CD14-positive monocyte (primary cell): Measurements from ENCODE around the gene SKIC3. TPM values are rescaled to one million over a fixed set of nuclear protein-coding genes. Genes with fewer than 3 reads are reported as not detected.

ENCODE experiments used
- DNase-seq, 3 donors: peaks; one replicate each; pipeline ENCODE4 v3.0.0-alpha.2; 2011 to 2022
- H2AFZ ChIP-seq: 2 replicates; pipeline ENCODE4 v1.6.0; 2012; ENCODE audit warnings: mild to moderate bottlenecking, low read depth, low read length, inconsistent platforms; ENCODE audit not compliant: insufficient read depth, poor library complexity, severe bottlenecking
- H3K27ac ChIP-seq, 2 donors: 1 replicate in 1 of 2; 2 replicates in 1 of 2; pipeline ENCODE4 v1.5.1; 2012 to 2013; ENCODE audit warnings: low read length in 2 of 2, control low read depth in 1 of 2, inconsistent platforms in 1 of 2, low read depth in 1 of 2, mild to moderate bottlenecking in 1 of 2
- H3K27me3 ChIP-seq, 2 donors: one replicate each; pipeline versions ENCODE4 v1.6.0 to v1.6.1; 2011 to 2013; ENCODE audit warnings: low read length in 2 of 2; ENCODE audit not compliant: control insufficient read depth in 2 of 2, insufficient read depth in 2 of 2
- H3K36me3 ChIP-seq, 2 donors: replicated peaks in 1 of 2; 1 replicate in 1 of 2; 2 replicates in 1 of 2; pipeline versions ENCODE4 v1.5.1 to v1.6.1; 2012 to 2013; ENCODE audit warnings: low read length in 2 of 2, control low read depth in 1 of 2, inconsistent platforms in 1 of 2, mild to moderate bottlenecking in 1 of 2; ENCODE audit not compliant: insufficient read depth in 2 of 2, control insufficient read depth in 1 of 2
- H3K4me1 ChIP-seq, 2 donors: 1 replicate in 1 of 2; 2 replicates in 1 of 2; pipeline versions ENCODE4 v1.5.1 to v1.6.1; 2012 to 2013; ENCODE audit warnings: low read length in 2 of 2, control low read depth in 1 of 2, inconsistent platforms in 1 of 2, mild to moderate bottlenecking in 1 of 2, moderate library complexity in 1 of 2; ENCODE audit not compliant: insufficient read depth in 2 of 2, control insufficient read depth in 1 of 2
- H3K4me2 ChIP-seq: replicated peaks from 2 replicates; pipeline ENCODE3; 2012; ENCODE audit warnings: low read length, moderate library complexity, mild to moderate bottlenecking; ENCODE audit not compliant: poor library complexity, severe bottlenecking; ENCODE audit errors: extremely low read depth
- H3K4me3 ChIP-seq, 3 experiments: fragments of 200-600 bp in 1 of 3; sonication (generic) in 1 of 3; replicated peaks in 1 of 3; 1 replicate in 2 of 3; 2 replicates in 1 of 3; pipeline ENCODE4 v1.5.1; 2011 to 2013; ENCODE audit warnings: low read length in 3 of 3, mild to moderate bottlenecking in 3 of 3, control low read depth in 2 of 3, low read depth in 2 of 3, inconsistent platforms in 1 of 3, moderate library complexity in 1 of 3
- H3K79me2 ChIP-seq: 2 replicates; pipeline ENCODE4 v1.6.0; 2012; ENCODE audit warnings: mild to moderate bottlenecking, control low read depth, inconsistent platforms, low read length, moderate library complexity; ENCODE audit not compliant: insufficient read depth
- H3K9ac ChIP-seq: 2 replicates; pipeline ENCODE4 v1.6.0; 2017; ENCODE audit warnings: low read length, mild to moderate bottlenecking; ENCODE audit not compliant: insufficient read depth, poor library complexity, severe bottlenecking
- H3K9me3 ChIP-seq, 2 donors: replicated peaks in 1 of 2; 1 replicate in 1 of 2; 2 replicates in 1 of 2; pipeline versions ENCODE4 v1.5.1 to v1.6.1; 2012 to 2013; ENCODE audit warnings: low read length in 2 of 2, control low read depth in 1 of 2; ENCODE audit not compliant: control insufficient read depth in 1 of 2, insufficient read depth in 1 of 2
- H4K20me1 ChIP-seq: 2 replicates; pipeline ENCODE4 v1.6.0; 2012; ENCODE audit warnings: mild to moderate bottlenecking, low read length, control low read depth, moderate library complexity; ENCODE audit not compliant: insufficient read depth
- H3K27ac Mint-ChIP-seq, 7 donors: one replicate each; pipeline ENCODE4 v1.8.0; 2020; ENCODE audit warnings: mild to moderate bottlenecking in 7 of 7, mixed read lengths in 7 of 7, moderate library complexity in 6 of 7, inconsistent platforms in 2 of 7
- H3K27me3 Mint-ChIP-seq, 3 donors: one replicate each; pipeline ENCODE4 v1.8.0; 2021 to 2022; ENCODE audit warnings: low read depth in 3 of 3, mild to moderate bottlenecking in 3 of 3, mixed read lengths in 3 of 3, moderate library complexity in 3 of 3, inconsistent platforms in 1 of 3
- H3K36me3 Mint-ChIP-seq, 2 donors: one replicate each; pipeline ENCODE4 v1.8.0; 2020; ENCODE audit warnings: mixed read lengths in 2 of 2, inconsistent platforms in 1 of 2, mild to moderate bottlenecking in 1 of 2
- H3K4me1 Mint-ChIP-seq: one replicate; pipeline ENCODE4 v1.8.0; 2020; ENCODE audit warnings: mild to moderate bottlenecking, mixed read lengths
- H3K4me3 Mint-ChIP-seq, 2 donors: one replicate each; pipeline ENCODE4 v1.8.0; 2020; ENCODE audit warnings: mild to moderate bottlenecking in 2 of 2, mixed read lengths in 2 of 2, moderate library complexity in 1 of 2
- H3K9me3 Mint-ChIP-seq, 7 donors: one replicate each; pipeline ENCODE4 v1.8.0; 2020 to 2022; ENCODE audit warnings: mixed read lengths in 7 of 7, mild to moderate bottlenecking in 6 of 7, moderate library complexity in 6 of 7, inconsistent platforms in 2 of 7
- WGBS: methylation state at CpG from one replicate; pipeline ENCODE4 v1.1.5; 2013; ENCODE audit warnings: missing lambda C conversion rate; ENCODE audit not compliant: insufficient coverage; 5-methylcytosine and 5-hydroxymethylcytosine counted together
- intact Hi-C, 2 donors: fragments of 100-400 bp; cut with micrococcal nuclease; formaldehyde crosslinking; loops; one replicate each; pipeline versions ENCODE4 v1.15.0 to v1.15.1; 2023
- polyA plus RNA-seq, 3 donors: library from polyadenylated mRNA; depleted of rRNA in 1 of 3; unstranded in 2 of 3; stranded (reverse) in 1 of 3; fragments of 300-500 nt in 2 of 3; fragments of >200 nt in 1 of 3; fragmentation: Illumina TruSeq in 2 of 3; gene quantifications; 1 replicate in 2 of 3; 2 replicates in 1 of 3; pipeline ENCODE4 v1.2.3, GENCODE V29; 2012 to 2021
- TF ChIP-seq, protein P1 (sequence below): fragments of 200-600 bp; IDR thresholded peaks from one replicate; pipeline ENCODE4 v1.8.0; 2022; ENCODE audit warnings: antibody characterized with exemption, mild to moderate bottlenecking

The SKIC3 gene
- polyA plus RNA-seq, 3 donors: 13.7 to 24.6 (median 17.6) TPM

DNA sequence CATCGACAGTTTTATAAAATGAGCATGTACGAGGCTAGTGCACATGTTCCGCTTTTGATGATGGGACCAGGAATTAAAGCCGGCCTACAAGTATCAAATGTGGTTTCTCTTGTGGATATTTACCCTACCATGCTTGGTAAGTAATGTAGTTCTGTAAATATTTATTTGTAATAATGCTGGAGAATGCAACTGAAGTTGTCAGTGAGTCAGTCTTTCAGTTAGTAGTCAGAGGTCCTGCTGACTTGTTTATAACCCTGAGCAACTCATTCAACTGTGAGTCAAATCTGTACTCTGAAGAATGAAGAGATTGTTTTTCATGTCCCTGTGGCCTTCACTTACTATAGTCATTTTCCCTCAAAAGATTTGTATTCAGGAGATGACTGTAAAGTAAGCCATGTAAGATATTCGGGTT, 36.7 kb upstream of the SKIC3 start:
- H2AFZ ChIP-seq: no peak overlapping the region
- no peak overlapping the region for H3K4me3 Mint-ChIP-seq
- TF ChIP-seq, protein P1, sequence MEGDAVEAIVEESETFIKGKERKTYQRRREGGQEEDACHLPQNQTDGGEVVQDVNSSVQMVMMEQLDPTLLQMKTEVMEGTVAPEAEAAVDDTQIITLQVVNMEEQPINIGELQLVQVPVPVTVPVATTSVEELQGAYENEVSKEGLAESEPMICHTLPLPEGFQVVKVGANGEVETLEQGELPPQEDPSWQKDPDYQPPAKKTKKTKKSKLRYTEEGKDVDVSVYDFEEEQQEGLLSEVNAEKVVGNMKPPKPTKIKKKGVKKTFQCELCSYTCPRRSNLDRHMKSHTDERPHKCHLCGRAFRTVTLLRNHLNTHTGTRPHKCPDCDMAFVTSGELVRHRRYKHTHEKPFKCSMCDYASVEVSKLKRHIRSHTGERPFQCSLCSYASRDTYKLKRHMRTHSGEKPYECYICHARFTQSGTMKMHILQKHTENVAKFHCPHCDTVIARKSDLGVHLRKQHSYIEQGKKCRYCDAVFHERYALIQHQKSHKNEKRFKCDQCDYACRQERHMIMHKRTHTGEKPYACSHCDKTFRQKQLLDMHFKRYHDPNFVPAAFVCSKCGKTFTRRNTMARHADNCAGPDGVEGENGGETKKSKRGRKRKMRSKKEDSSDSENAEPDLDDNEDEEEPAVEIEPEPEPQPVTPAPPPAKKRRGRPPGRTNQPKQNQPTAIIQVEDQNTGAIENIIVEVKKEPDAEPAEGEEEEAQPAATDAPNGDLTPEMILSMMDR: no peak
- H3K27ac ChIP-seq: no peak overlapping the region
- intact Hi-C loops: no loop called here
- H3K27me3 ChIP-seq: no peaks in the 10 kb centered on the region
- H3K27ac Mint-ChIP-seq: no peak overlapping the region
- H3K4me1 Mint-ChIP-seq: peaks cover 5% of the 10 kb centered on the region
- no CpG with 5 or more reads among the region's 5 CpGs for WGBS
- no peaks in the 10 kb centered on the region for H3K36me3 ChIP-seq
- H3K79me2 ChIP-seq: no peaks in the 10 kb centered on the region
- H3K27me3 Mint-ChIP-seq: peaks cover 0 to 2% (median 0%) of the 10 kb centered on the region in 3 donors
- H3K9me3 ChIP-seq: no peaks in the 10 kb centered on the region
- no peaks in the 10 kb centered on the region for H3K36me3 Mint-ChIP-seq
- no peak overlapping the region for H3K4me2 ChIP-seq
- DNase-seq: no peak
- no peak overlapping the region for H3K9ac ChIP-seq
- H3K9me3 Mint-ChIP-seq: peaks cover 0 to 2% (median 0%) of the 10 kb centered on the region in 7 donors
- H3K4me1 ChIP-seq: no peaks in the 10 kb centered on the region
- no peak overlapping the region for H3K4me3 ChIP-seq
- H4K20me1 ChIP-seq: no peaks in the 10 kb centered on the region

DNA sequence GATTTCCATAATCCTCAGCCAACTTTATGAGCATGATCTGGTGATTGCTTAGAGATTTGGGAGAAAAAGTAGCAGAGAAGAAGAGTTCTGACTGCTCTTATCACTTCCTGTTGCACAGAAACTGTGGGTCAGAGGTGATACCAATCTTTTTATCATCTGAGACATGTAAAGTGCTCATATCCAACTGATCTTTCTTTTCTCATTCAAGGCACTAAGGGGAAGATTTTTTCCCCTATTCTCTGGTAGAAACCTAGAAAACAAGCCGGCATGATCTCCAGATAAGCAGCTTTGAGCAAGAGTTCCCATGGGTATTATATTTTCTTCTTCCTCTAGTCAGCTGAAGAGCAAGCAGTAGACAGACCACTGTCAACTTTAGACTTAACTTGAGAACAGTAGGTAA, 36.1 kb upstream of the SKIC3 start:
- peaks cover 0 to 2% (median 0%) of the 10 kb centered on the region in 3 donors for H3K27me3 Mint-ChIP-seq
- Histone ChIP-seq H2AFZ (no peak overlapping the region), H3K9ac (no peak overlapping the region), H3K79me2 (no peaks in the 10 kb centered on the region), H3K4me2 (no peak overlapping the region), H3K27ac (no peak overlapping the region), H3K27me3 (no peaks in the 10 kb centered on the region), H3K4me3 (no peak overlapping the region), H4K20me1 (no peaks in the 10 kb centered on the region), H3K9me3 (no peaks in the 10 kb centered on the region), H3K4me1 (no peaks in the 10 kb centered on the region), H3K36me3 (no peaks in the 10 kb centered on the region)
- no peak overlapping the region for H3K4me3 Mint-ChIP-seq
- no peaks in the 10 kb centered on the region for H3K36me3 Mint-ChIP-seq
- DNase-seq: no peak
- intact Hi-C loops: no loop called here
- peaks cover 0 to 2% (median 0%) of the 10 kb centered on the region in 7 donors for H3K9me3 Mint-ChIP-seq
- TF ChIP-seq, protein P1: no peak
- H3K4me1 Mint-ChIP-seq: peaks cover 5% of the 10 kb centered on the region
- peak overlapping the region in 1 of 7 donors; percentile 35 for H3K27ac Mint-ChIP-seq
- no CpG with 5 or more reads among the region's 1 CpG for WGBS
